A673 (cell line): Measurements from ENCODE around the gene ITGBL1.

Experiments used
- CTCF ChIP-seq: fragments of 300-800, 200-600 bp; sonication (generic); conservative IDR thresholded peaks from 2 replicates; pipeline ENCODE4 v1.5.1; 2017; ENCODE audit warnings: low read depth, mild to moderate bottlenecking, antibody characterized with exemption, low read length, moderate library complexity, mixed read lengths
- EZH2 ChIP-seq: fragments of 200-600 bp; sonication (generic); IDR thresholded peaks from 2 replicates; pipeline ENCODE4 v1.6.1; 2017; ENCODE audit warnings: borderline replicate concordance, low read depth, mild to moderate bottlenecking, mixed read lengths, antibody characterized with exemption, low read length; ENCODE audit not compliant: poor library complexity, severe bottlenecking

- TF ChIP-seq CTCF (peak; percentile 70), EZH2 (no peak)
Observed at GRCh38 chr13:101757446-101758039, 305.1 kb downstream of the ITGBL1 start.
